ENCODE results near the gene DPH6.

GRCh38 chr15:35580606-35581005 lies 34.6 kb upstream of the DPH6 start:
- TF ChIP-seq CTCF (IDR thresholded peaks at IDR 0.05) (no peak), ZFX (IDR thresholded peaks at IDR 0.05; ENCODE audit: borderline replicate concordance) (no peak)

All from 22Rv1 (cell line).